Panc1 (cell line): Measurements from ENCODE around the gene ZNF609.

Source experiments
- CTCF ChIP-seq: fragments of 450-650 bp; IDR thresholded peaks from 2 replicates; pipeline ENCODE4 v1.5.1; 2017; ENCODE audit warnings: mild to moderate bottlenecking
- POLR2AphosphoS5 ChIP-seq: IDR thresholded peaks from 2 replicates; pipeline ENCODE4 v1.6.1; 2012; ENCODE audit warnings: mild to moderate bottlenecking, low read depth, low read length, moderate library complexity
- REST ChIP-seq, 2 experiments: IDR thresholded peaks; 2 replicates each; pipeline ENCODE4 v1.6.1; 2011 to 2012; ENCODE audit warnings: low read depth in 2 of 2, control low read depth in 1 of 2, low read length in 1 of 2, mild to moderate bottlenecking in 1 of 2, moderate library complexity in 1 of 2; ENCODE audit not compliant: insufficient read depth in 1 of 2
- SIN3A ChIP-seq: IDR thresholded peaks from 2 replicates; pipeline ENCODE4 v1.6.1; 2012; ENCODE audit warnings: low read depth, mild to moderate bottlenecking, low read length, moderate library complexity, borderline replicate concordance; ENCODE audit not compliant: insufficient read depth
- TCF7L2 ChIP-seq: IDR thresholded peaks from 2 replicates; pipeline ENCODE4 v1.6.1; 2011; ENCODE audit warnings: mild to moderate bottlenecking, low read depth, low read length, inconsistent platforms

GRCh38 chr15:64643685-64644084 is 183.3 kb downstream of the ZNF609 start:
- no peak for TF ChIP-seq REST (IDR thresholded peaks at IDR 0.05; ENCODE audit: insufficient read depth in 1 of 2, low read depth in 2 of 2, low read length in 1 of 2)
- no peak for TF ChIP-seq CTCF
- TF ChIP-seq TCF7L2 = no peak
- no peak for TF ChIP-seq POLR2AphosphoS5
- no peak for TF ChIP-seq SIN3A
